ENCODE data around the gene BGLAP. TPM values are rescaled to one million over a fixed set of nuclear protein-coding genes. Genes with fewer than 3 reads are reported as not detected.

The BGLAP gene
- total and polyA plus RNA-seq, 2 experiments from 2014 or later = 0.17 to 0.64 TPM

DNA sequence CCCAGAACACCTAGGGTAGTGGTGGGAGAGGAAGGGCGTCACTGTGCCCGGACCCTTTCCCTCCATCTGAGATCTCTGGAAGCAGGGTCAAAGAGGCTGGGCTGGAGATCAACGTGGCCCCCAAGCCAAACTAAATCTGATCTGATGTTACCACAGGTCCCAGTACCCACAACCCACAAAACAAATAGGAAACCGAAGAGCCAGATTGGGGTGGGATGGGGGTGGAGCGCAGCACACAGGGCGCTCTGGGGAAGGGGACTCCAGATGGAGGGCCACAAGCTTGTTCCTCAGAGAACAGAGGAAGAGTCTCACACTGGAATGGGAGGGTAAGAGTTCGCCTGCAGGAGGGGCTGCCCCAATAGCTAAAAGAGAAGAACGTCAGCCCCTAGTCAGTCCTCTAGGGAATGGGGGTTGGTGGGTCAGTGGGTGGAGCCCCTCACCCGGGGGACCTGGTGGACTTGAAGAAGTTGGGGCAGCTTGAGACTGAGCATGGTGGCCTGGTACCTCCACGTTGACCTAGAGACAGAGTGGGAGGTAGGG is 4.3 kb downstream of the BGLAP start:
- H3K79me2 ChIP-seq = no peaks in the 10 kb centered on the region
- H3K4me1 ChIP-seq (ENCODE audit: insufficient read depth) = no peaks in the 10 kb centered on the region
- no peaks in the 10 kb centered on the region for H3K27me3 ChIP-seq
- H3K9me3 ChIP-seq (ENCODE audit: low read depth) = no peaks in the 10 kb centered on the region
- H4K20me1 ChIP-seq (ENCODE audit: insufficient read depth, poor library complexity, severe bottlenecking) = no peaks in the 10 kb centered on the region
- no peak overlapping the region for H3K4me2 ChIP-seq
- TF ChIP-seq EZH2phosphoT487 (IDR thresholded peaks at IDR 0.05; ENCODE audit: low read depth, severe bottlenecking, unreplicated experiment) (no peak), EZH2 (IDR thresholded peaks at IDR 0.05; ENCODE audit: borderline replicate concordance) (no peak)
- TF ChIP-seq, protein P1, sequence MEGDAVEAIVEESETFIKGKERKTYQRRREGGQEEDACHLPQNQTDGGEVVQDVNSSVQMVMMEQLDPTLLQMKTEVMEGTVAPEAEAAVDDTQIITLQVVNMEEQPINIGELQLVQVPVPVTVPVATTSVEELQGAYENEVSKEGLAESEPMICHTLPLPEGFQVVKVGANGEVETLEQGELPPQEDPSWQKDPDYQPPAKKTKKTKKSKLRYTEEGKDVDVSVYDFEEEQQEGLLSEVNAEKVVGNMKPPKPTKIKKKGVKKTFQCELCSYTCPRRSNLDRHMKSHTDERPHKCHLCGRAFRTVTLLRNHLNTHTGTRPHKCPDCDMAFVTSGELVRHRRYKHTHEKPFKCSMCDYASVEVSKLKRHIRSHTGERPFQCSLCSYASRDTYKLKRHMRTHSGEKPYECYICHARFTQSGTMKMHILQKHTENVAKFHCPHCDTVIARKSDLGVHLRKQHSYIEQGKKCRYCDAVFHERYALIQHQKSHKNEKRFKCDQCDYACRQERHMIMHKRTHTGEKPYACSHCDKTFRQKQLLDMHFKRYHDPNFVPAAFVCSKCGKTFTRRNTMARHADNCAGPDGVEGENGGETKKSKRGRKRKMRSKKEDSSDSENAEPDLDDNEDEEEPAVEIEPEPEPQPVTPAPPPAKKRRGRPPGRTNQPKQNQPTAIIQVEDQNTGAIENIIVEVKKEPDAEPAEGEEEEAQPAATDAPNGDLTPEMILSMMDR (IDR thresholded peaks at IDR 0.05; ENCODE audit: poor library complexity) = no peak
- H3K4me3 ChIP-seq = no peak overlapping the region
- no peaks in the 10 kb centered on the region for H3K9me2 ChIP-seq (replicated peaks; ENCODE audit: insufficient read depth)
- no peak for DNase-seq (ENCODE audit: low spot score)
- no peaks in the 10 kb centered on the region for H3K36me3 ChIP-seq (replicated peaks; ENCODE audit: insufficient read depth, low read depth)
- 86% methylated on average over 9 of the region's 10 CpGs for WGBS (ENCODE audit: low lambda C conversion rate, missing lambda C conversion rate)
- no peak overlapping the region for H3K27ac ChIP-seq
- H2AFZ ChIP-seq = no peak overlapping the region

DNA sequence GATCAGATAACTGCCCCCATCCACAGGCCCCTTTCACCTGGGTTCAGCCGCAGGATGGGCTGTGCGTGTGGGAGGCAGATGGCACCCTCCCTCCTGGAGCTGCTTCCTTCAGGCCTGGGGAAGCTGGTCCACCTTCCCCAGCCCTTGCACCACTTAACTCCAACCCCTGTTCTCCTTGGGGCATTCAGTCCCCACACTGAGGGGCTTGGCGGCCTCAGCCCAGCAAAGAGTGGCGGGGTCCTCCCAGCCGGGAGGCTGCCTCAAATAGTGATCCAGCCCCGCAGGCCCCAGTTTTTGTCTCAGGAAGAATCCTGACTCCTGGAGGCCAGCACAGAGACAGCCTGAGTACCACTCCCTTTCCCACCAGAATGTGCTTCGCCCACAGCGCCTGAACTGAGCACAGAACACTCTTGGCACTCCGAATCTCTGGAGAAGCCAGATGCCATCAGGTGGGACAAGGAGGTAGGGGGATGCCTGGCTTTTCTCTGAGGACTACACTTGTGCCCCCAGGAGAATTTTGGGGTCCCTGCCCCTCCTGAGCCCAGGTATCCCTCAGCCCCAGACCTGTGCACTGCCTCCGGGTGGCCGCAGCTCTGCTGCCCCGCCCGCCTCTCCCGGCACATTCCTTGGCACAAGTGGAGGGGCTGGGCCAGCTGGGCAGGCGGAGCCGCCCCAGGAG is 4.9 kb downstream of the BGLAP start:
- Histone ChIP-seq H2AFZ (no peak overlapping the region), H3K9me3 (ENCODE audit: low read depth) (no peaks in the 10 kb centered on the region), H3K36me3 (replicated peaks; ENCODE audit: insufficient read depth, low read depth) (no peaks in the 10 kb centered on the region), H3K79me2 (no peaks in the 10 kb centered on the region), H4K20me1 (ENCODE audit: insufficient read depth, poor library complexity, severe bottlenecking) (no peaks in the 10 kb centered on the region), H3K4me1 (ENCODE audit: insufficient read depth) (no peaks in the 10 kb centered on the region), H3K4me3 (no peak overlapping the region), H3K27ac (no peak overlapping the region), H3K27me3 (no peaks in the 10 kb centered on the region), H3K4me2 (no peak overlapping the region), H3K9me2 (replicated peaks; ENCODE audit: insufficient read depth) (no peaks in the 10 kb centered on the region)
- WGBS (ENCODE audit: low lambda C conversion rate, missing lambda C conversion rate) = 80% methylated on average over 16 of the region's 16 CpGs
- TF ChIP-seq, protein P1 (IDR thresholded peaks at IDR 0.05; ENCODE audit: poor library complexity) = no peak
- no peak for TF ChIP-seq EZH2phosphoT487 (IDR thresholded peaks at IDR 0.05; ENCODE audit: low read depth, severe bottlenecking, unreplicated experiment)
- TF ChIP-seq EZH2 (IDR thresholded peaks at IDR 0.05; ENCODE audit: borderline replicate concordance) = no peak
- DNase-seq (ENCODE audit: low spot score) = no peak

DNA sequence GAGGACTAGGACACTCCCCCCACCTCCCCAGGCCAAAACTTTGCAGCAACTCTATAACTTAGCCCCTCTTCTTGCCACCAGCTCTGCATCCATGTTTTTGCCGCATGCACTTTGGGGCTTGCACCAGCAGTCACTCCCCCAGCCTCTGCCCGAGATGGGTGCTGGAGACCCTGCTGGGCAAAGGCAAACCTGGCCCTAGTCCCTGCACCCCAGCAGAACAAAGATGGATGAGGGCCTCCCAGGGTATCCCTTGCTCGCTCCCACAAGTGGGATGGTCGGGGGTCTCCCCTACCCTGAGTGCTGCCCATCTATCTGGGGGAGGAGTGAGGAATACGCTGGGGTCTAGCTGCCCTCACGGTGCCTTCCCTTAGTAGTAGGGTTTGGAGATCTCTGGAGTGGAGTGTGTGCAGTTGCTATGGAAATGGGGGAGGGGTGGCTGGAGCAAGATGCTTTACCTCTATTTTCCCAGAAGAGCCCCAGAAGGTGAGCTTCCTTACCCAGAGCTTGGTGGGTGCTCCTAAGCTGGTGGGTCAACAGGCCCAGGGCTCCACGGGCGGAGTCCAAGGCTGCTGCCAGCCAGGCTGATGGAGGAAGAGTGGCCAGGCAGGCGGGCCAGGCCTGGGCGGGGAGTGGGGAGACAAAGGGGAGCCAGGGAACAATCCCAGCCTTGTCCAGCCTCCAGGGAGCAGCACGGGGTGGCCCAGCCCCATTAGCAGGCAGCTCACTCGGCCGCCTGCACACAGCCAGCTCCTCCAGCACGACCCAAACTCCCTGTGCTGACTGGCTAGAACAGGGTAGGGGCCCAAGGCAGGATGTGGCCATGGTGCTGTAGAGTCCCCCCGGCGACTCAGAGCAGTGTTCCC is 5.7 kb downstream of the BGLAP start, which contains the start of gene PAQR6:
TSS of gene PAQR6 (minus strand) at position 597 of the 863 bp plus-strand sequence. CDS start 1,325 bp downstream, outside the sequence.
- no peak within 1 kb of the TSS for H3K27ac ChIP-seq
- TF ChIP-seq, protein P1 (IDR thresholded peaks at IDR 0.05; ENCODE audit: poor library complexity) = no peak
- no peak for TF ChIP-seq EZH2 (IDR thresholded peaks at IDR 0.05; ENCODE audit: borderline replicate concordance)
- TF ChIP-seq EZH2phosphoT487 (IDR thresholded peaks at IDR 0.05; ENCODE audit: low read depth, severe bottlenecking, unreplicated experiment) = no peak
- no peaks in the 10 kb centered on the region for H3K36me3 ChIP-seq (replicated peaks; ENCODE audit: insufficient read depth, low read depth)
- no peak within 1 kb of the TSS for H3K4me2 ChIP-seq
- H3K4me3 ChIP-seq = no peak within 1 kb of the TSS
- H3K9me2 ChIP-seq (replicated peaks; ENCODE audit: insufficient read depth) = no peaks in the 10 kb centered on the region
- H3K27me3 ChIP-seq = no peaks in the 10 kb centered on the region
- H3K9me3 ChIP-seq (ENCODE audit: low read depth) = no peaks in the 10 kb centered on the region
- 84% methylated on average over 16 of the region's 16 CpGs for WGBS (ENCODE audit: low lambda C conversion rate, missing lambda C conversion rate)
- no peak within 1 kb of the TSS for H2AFZ ChIP-seq
- H3K4me1 ChIP-seq (ENCODE audit: insufficient read depth) = no peaks in the 10 kb centered on the region
- DNase-seq (ENCODE audit: low spot score) = no peak
- H4K20me1 ChIP-seq (ENCODE audit: insufficient read depth, poor library complexity, severe bottlenecking) = no peaks in the 10 kb centered on the region
- H3K79me2 ChIP-seq = no peaks in the 10 kb centered on the region

All from hepatocyte (in vitro differentiated cells).